ENCODE measurements around the gene AKR1C2. TPM values are rescaled to one million over a fixed set of nuclear protein-coding genes. Genes with fewer than 3 reads are reported as not detected.
"Not testable (repeated sequence)": the region's sequence is repeated elsewhere in the genome, so short reads cannot be mapped to it uniquely, and the experiment has no call there.

AKR1C2 gene
- total RNA-seq, 3 donors from 2014 or later (not counting 1 experiment from before 2014, with no cell fraction given) = not detected

DNA sequence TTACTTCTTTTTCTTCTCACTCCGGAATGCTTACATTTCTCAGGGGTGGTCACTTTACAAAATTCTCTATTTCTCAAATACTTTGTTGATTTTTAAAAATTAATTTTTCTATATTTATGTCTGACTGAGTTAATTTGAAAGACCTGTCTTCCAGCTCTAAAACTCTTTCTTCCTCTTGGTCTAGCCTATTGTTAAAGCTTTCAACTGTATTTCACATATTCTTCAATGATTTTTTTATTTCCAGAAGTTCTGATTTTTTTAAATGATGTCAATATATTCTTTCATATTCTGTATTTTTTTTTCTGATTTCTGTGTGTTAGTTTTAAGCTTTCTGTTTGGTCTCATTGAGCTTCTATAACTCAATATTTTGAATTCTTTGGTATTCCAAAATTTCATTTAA is 27.3 kb upstream of the AKR1C2 start:
- Mint-ChIP-seq H3K27ac (no peak overlapping the region), H3K4me1 (peaks cover 0 to 5% of the 10 kb centered on the region in 2 donors), H3K4me3 (no peak overlapping the region), H3K9me3 (peaks cover 6 to 20% of the 10 kb centered on the region in 2 donors), H3K27me3 (ENCODE audit: low read depth in 2 of 2) (peaks cover 0 to 6% of the 10 kb centered on the region in 2 donors), H3K36me3 (peaks cover 34% of the 10 kb centered on the region)
- DNase-seq (no peak), ATAC-seq (no peak)
- TF ChIP-seq, protein P1, sequence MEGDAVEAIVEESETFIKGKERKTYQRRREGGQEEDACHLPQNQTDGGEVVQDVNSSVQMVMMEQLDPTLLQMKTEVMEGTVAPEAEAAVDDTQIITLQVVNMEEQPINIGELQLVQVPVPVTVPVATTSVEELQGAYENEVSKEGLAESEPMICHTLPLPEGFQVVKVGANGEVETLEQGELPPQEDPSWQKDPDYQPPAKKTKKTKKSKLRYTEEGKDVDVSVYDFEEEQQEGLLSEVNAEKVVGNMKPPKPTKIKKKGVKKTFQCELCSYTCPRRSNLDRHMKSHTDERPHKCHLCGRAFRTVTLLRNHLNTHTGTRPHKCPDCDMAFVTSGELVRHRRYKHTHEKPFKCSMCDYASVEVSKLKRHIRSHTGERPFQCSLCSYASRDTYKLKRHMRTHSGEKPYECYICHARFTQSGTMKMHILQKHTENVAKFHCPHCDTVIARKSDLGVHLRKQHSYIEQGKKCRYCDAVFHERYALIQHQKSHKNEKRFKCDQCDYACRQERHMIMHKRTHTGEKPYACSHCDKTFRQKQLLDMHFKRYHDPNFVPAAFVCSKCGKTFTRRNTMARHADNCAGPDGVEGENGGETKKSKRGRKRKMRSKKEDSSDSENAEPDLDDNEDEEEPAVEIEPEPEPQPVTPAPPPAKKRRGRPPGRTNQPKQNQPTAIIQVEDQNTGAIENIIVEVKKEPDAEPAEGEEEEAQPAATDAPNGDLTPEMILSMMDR (IDR thresholded peaks at IDR 0.05) = no peak
- H3K4me3 ChIP-seq (ENCODE audit: low read length) = no peak overlapping the region
- intact Hi-C loops (cut with micrococcal nuclease) = no loop called here
- WGBS (ENCODE audit: insufficient coverage) = no CpG with 5 or more reads among the region's 1 CpG
- H3K4me1 ChIP-seq (ENCODE audit: control insufficient read depth, insufficient read depth, low read length) = no peaks in the 10 kb centered on the region
- H3K27me3 ChIP-seq (ENCODE audit: control insufficient read depth, insufficient read depth, low read length) = no peaks in the 10 kb centered on the region
- peaks cover 13% of the 10 kb centered on the region for H3K9me3 ChIP-seq (ENCODE audit: control insufficient read depth, insufficient read depth, low read length)
- H3K36me3 ChIP-seq (ENCODE audit: control insufficient read depth, insufficient read depth, low read length) = no peaks in the 10 kb centered on the region
- H3K27ac ChIP-seq (ENCODE audit: low read length) = no peak overlapping the region

DNA sequence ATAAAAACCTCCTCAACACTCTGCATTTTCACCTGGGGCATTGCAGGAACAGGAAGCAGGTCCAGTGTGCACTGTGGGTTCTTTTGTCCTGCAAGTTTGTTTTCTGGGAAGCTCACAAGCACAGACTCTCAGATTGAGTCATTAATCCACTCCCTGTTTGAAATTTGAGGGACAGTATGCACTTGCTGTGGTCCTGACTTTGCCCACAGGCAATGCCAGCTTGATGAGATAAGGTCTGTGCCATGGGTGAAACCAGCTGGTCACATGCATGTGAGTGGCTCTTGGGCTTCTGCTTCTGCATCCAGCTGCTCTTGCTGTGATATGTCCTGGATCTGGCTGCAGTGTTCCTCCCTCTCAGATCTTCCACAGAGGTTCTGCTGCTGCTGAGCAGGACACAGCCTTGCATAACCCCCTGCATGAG is 21.8 kb upstream of the AKR1C2 start:
- H3K4me1 Mint-ChIP-seq = peaks cover 0 to 14% of the 10 kb centered on the region in 2 donors
- DNase-seq; H3K36me3 Mint-ChIP-seq; ATAC-seq; intact Hi-C loops (cut with micrococcal nuclease); H3K27me3 Mint-ChIP-seq (ENCODE audit: low read depth in 2 of 2); H3K27me3 ChIP-seq (ENCODE audit: control insufficient read depth, insufficient read depth, low read length); H3K4me3 Mint-ChIP-seq; H3K4me1 ChIP-seq (ENCODE audit: control insufficient read depth, insufficient read depth, low read length); H3K36me3 ChIP-seq (ENCODE audit: control insufficient read depth, insufficient read depth, low read length); H3K27ac ChIP-seq (ENCODE audit: low read length); H3K9me3 ChIP-seq (ENCODE audit: control insufficient read depth, insufficient read depth, low read length); H3K27ac Mint-ChIP-seq; H3K4me3 ChIP-seq (ENCODE audit: low read length); H3K9me3 Mint-ChIP-seq: not testable (repeated sequence)

DNA sequence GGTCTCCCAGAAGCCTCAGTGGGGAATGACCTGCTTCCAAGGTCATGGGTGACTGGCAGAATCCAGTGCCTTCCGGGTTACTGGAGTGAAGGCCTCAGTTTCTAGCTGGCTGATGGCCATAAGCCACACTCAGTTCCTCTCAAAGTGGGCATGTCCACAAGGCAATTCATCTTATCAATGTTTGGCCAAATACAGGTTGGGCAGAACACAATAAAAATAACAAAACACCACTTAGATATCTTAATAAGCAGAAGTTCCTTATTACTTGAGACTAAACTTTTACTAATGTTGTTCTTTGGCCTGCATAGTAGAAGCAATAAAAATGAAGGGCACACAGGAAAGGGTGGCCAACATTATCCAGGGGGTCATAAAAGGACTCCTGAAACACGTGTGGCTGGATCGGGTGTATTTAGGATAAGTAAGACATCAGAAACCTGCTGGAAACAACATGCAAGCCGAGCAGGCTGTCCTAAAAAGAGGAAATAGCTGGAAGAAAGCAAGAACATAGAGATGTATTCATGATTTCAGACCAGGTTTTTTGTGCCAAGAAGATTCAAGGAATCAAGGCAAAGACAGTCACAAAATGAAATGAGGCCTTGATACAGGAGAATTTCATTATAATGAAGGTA is 19.6 kb upstream of the AKR1C2 start:
- Histone ChIP-seq H3K27me3 (ENCODE audit: control insufficient read depth, insufficient read depth, low read length) (no peaks in the 10 kb centered on the region), H3K27ac (ENCODE audit: low read length) (no peak overlapping the region), H3K36me3 (ENCODE audit: control insufficient read depth, insufficient read depth, low read length) (no peaks in the 10 kb centered on the region), H3K4me3 (ENCODE audit: low read length) (no peak overlapping the region), H3K9me3 (ENCODE audit: control insufficient read depth, insufficient read depth, low read length) (no peaks in the 10 kb centered on the region), H3K4me1 (ENCODE audit: control insufficient read depth, insufficient read depth, low read length) (no peaks in the 10 kb centered on the region)
- ATAC-seq (no peak), DNase-seq (no peak)
- Mint-ChIP-seq H3K4me1 (peaks cover 0 to 14% of the 10 kb centered on the region in 2 donors), H3K27me3 (ENCODE audit: low read depth in 2 of 2) (peaks cover 0 to 9% of the 10 kb centered on the region in 2 donors), H3K4me3 (no peak overlapping the region), H3K27ac (no peak overlapping the region), H3K36me3 (no peaks in the 10 kb centered on the region), H3K9me3 (no peaks in the 10 kb centered on the region)
- TF ChIP-seq, protein P1 (IDR thresholded peaks at IDR 0.05) = no peak
- 24% methylated on average over 4 of the region's 4 CpGs for WGBS (ENCODE audit: insufficient coverage)
- intact Hi-C loops (cut with micrococcal nuclease) = no loop called here

DNA sequence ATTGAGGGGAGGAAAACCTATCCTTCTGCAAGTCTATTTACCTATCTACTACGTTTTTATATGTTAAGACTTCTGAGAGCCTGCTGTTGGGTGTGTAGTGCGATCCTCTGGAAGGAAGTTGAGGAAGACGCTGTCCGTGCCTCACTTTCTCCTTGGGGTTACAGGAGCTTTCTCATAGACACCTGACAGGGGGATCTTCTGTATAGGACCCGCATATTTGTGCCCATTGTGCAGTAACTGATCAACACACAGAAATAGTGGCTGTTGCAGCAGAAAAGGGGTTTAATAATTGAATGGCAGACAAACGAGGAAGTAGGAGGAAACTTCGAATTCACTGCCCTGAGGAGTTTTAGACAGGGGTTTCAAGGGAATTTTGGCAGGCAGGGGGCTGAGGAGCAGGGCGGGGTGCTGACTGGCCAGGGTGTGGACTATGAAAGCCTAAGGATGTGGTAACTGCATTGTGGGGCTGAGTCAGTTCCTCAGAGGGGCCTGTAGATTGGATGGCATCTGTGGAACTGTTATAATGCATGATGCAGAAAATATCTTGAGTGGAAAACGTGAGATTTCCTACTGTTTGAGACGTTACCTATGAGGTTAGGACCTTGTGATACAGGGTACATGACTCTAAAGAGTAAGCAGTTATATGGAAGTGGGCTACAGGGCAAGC is 18.1 kb upstream of the AKR1C2 start:
- H3K27ac Mint-ChIP-seq; H3K36me3 ChIP-seq (ENCODE audit: control insufficient read depth, insufficient read depth, low read length); H3K36me3 Mint-ChIP-seq; H3K4me1 ChIP-seq (ENCODE audit: control insufficient read depth, insufficient read depth, low read length); H3K9me3 ChIP-seq (ENCODE audit: control insufficient read depth, insufficient read depth, low read length); H3K27me3 Mint-ChIP-seq (ENCODE audit: low read depth in 2 of 2); H3K27ac ChIP-seq (ENCODE audit: low read length); H3K9me3 Mint-ChIP-seq; H3K4me3 ChIP-seq (ENCODE audit: low read length); ATAC-seq; DNase-seq; intact Hi-C loops (cut with micrococcal nuclease); H3K4me3 Mint-ChIP-seq; H3K27me3 ChIP-seq (ENCODE audit: control insufficient read depth, insufficient read depth, low read length): not testable (repeated sequence)
- peaks cover 0 to 14% of the 10 kb centered on the region in 2 donors for H3K4me1 Mint-ChIP-seq
- WGBS (ENCODE audit: insufficient coverage) = 64% methylated on average over 9 of the region's 10 CpGs

DNA sequence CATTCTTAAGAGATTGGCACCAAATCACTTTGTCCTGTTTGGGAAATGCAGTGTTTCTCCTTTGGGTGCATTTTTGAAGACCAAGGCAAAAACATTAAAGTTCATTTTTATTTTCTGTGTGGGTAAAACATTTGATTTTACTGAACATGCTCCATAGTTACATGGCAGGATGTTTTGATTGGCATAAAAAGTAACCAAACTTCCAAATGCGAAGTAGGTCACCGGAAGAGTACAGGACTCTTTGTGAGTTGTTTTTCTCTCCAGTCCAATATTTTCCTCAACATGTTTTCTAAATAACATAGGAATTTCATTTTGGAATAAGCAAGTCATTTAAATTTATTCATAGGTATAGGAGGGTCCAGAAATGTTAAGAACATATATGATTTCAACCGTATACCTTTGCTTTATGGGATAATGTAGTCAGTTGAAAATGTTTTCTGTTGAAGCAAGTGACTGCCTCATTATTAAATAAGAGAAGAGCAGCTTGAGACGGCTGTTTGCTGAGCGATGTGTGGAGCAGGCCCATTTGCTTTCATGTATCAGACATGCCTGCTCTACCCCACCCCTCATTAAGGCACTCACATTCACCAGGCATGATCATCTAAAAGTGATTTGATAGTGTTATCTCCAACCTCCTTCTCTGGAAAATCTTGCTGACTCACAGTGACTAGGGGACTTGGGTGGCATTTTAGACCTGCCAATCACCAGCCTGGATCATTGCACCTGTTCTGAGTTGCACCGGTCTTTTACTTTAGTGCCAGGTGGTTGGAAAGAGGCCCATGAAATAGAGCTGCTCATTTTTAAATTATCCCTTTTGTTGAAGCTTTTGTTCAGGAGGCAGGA is 16.3 kb upstream of the AKR1C2 start:
- not testable (repeated sequence) for H3K36me3 ChIP-seq (ENCODE audit: control insufficient read depth, insufficient read depth, low read length); DNase-seq; H3K4me3 ChIP-seq (ENCODE audit: low read length); H3K27ac ChIP-seq (ENCODE audit: low read length); H3K27me3 ChIP-seq (ENCODE audit: control insufficient read depth, insufficient read depth, low read length); H3K4me3 Mint-ChIP-seq; H3K36me3 Mint-ChIP-seq; H3K27ac Mint-ChIP-seq; H3K9me3 ChIP-seq (ENCODE audit: control insufficient read depth, insufficient read depth, low read length); H3K4me1 ChIP-seq (ENCODE audit: control insufficient read depth, insufficient read depth, low read length); H3K9me3 Mint-ChIP-seq; ATAC-seq; H3K27me3 Mint-ChIP-seq (ENCODE audit: low read depth in 2 of 2)
- 61% methylated on average over 6 of the region's 6 CpGs for WGBS (ENCODE audit: insufficient coverage)
- intact Hi-C loops (cut with micrococcal nuclease) = loop anchor here (10.0 kb wide), 1 partner anchor 365 kb away; no protein-coding TSS in a partner anchor
- H3K4me1 Mint-ChIP-seq = peaks cover 0 to 14% of the 10 kb centered on the region in 2 donors

DNA sequence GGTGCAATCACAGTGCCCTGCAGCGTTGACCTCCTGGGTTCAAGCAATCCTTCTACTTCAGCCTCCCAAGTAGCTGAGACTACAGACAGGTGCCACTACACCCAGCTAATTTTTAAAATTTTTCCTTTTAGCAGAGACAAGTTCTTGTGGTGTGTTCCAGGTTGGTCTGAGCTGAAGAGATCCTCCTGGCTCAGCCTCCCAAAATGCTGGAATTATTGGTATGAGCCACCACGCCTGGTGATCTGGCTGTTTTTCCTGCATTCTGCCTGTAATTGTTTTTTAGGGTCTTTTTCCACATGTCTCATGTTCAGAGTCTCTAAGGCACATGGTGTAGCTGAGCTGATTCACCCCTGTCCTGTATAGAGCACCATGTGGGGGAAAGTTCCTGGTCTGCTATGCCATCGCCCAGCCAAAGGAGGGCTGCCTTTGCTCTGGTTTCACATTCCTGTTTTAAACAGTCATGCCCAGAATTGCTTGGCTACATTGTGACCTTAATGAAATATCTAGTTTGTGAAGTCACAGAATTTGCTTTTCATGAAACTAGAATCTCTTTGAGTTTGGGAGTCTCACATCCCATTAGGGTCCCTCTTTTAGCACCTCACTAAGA is 15.1 kb upstream of the AKR1C2 start:
- not testable (repeated sequence) for ATAC-seq; H3K4me3 ChIP-seq (ENCODE audit: low read length); H3K27me3 ChIP-seq (ENCODE audit: control insufficient read depth, insufficient read depth, low read length); H3K4me1 ChIP-seq (ENCODE audit: control insufficient read depth, insufficient read depth, low read length); H3K9me3 Mint-ChIP-seq; H3K36me3 Mint-ChIP-seq; H3K27me3 Mint-ChIP-seq (ENCODE audit: low read depth in 2 of 2); H3K27ac Mint-ChIP-seq; H3K27ac ChIP-seq (ENCODE audit: low read length); DNase-seq; H3K4me3 Mint-ChIP-seq; H3K36me3 ChIP-seq (ENCODE audit: control insufficient read depth, insufficient read depth, low read length); H3K9me3 ChIP-seq (ENCODE audit: control insufficient read depth, insufficient read depth, low read length)
- WGBS (ENCODE audit: insufficient coverage) = 64% methylated on average over 3 of the region's 3 CpGs
- H3K4me1 Mint-ChIP-seq = peaks cover 0 to 14% of the 10 kb centered on the region in 2 donors
- intact Hi-C loops (cut with micrococcal nuclease) = loop anchor here (10.0 kb wide), 1 partner anchor 366 kb away; no protein-coding TSS in a partner anchor

Measured in natural killer cell (primary cell).